IPS-11a (cell line): ENCODE data around the gene MRNIP.
A peak's percentile ranks its signal among the peaks of the same experiment; 100 is the strongest.
"Not testable (repeated sequence)": the region's sequence is repeated elsewhere in the genome, so short reads cannot be mapped to it uniquely, and the experiment has no call there.

ENCODE experiments used
- H3K4me3 ChIP-seq: one replicate; pipeline ENCODE4 v1.5.1; 2013; ENCODE audit warnings: low read depth, low read length, control low read depth

Gene MRNIP

GRCh38 chr5:179872055-179872827, 13.6 kb upstream of the MRNIP start:
- no peak overlapping the region for H3K4me3 ChIP-seq

- not testable (repeated sequence) for H3K4me3 ChIP-seq
Measured at GRCh38 chr5:179871533-179871932, 12.9 kb upstream of the MRNIP start.

- no peak overlapping the region for H3K4me3 ChIP-seq
Measured at GRCh38 chr5:179870952-179871351, 12.3 kb upstream of the MRNIP start.

DNA sequence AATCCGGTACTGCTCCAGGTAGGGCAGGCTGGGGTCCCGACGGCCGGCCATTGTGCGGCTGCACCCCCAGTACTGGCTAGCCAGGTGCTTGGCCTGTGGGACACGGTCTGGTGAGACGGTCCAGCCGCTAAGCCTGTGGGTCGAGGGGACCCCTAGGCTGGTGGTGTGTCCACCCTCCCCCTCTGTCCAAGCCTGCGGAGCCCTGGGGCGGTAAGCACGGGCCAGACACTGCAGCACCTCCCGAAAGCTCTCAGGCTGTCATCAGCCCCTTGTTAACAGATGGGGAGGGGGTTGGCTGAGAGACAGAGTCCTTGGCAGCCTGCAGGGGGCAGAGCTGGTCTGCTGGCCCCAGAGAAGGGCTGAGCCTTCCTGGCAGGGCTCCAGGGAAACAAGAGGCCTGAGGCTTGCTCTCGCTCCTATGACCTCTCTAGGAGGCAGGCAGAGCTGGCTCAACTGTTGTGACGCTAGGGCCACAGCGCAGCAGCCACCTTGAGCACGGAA, 11.8 kb upstream of the MRNIP start:
- H3K4me3 ChIP-seq: no peak overlapping the region

DNA sequence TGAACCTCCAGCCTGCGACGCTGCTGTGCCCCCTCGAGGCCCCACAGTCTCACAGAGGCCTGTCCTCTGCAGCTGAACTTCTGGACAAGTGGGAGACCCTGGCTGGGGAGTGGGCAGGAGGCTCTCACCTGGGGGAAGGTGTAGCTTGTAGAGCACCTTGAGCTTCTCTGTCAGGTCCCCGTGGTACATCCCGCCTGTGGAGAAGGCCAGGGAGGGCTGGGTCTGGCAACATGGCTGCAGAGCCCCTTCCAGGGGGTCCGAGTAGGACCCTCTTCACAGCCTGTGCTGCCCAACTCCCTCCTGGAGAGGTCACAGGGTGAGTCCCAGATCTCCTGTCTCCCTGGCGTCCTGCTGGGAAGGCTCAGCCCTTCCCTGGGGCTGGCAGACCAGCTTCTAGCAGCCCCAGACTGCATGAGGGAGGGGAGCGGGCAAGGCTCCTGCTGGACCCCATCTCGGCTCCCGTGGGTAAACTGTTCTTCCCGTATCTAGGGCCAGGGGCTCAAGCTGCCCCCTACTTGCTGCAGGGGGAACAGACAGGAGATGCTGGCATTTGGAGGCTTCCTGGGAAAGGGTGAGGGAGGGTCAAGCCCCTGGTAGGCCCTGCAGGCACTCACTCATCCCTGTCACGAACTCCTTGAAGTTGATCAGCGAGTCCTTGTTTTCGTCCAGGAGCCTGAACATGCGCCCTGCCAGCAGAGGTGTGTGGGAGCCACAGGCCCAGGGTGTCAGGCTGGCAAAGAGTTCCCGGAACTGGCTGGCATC, 11.2 kb upstream of the MRNIP start:
- no peak overlapping the region for H3K4me3 ChIP-seq

DNA sequence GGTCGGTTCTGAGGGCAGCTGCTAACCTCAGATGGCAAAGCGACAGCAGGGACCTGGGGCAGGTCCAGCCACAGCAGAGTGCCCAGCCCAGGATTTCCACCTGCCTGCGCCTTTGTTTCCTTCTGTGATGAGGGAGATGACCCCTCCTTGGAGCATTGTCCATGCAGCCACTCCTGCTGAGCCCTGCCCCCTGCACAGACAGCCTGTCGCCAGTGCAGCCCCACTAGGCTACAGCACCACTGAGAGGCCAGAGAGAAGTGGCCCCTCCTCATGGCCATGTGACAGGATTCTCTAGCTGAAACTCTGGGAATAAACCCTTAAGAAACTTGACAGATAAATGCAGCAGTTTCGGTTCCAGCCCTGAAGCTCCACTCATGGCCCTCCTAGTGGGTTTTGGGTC, 10.5 kb upstream of the MRNIP start:
- H3K4me3 ChIP-seq: no peak overlapping the region

DNA sequence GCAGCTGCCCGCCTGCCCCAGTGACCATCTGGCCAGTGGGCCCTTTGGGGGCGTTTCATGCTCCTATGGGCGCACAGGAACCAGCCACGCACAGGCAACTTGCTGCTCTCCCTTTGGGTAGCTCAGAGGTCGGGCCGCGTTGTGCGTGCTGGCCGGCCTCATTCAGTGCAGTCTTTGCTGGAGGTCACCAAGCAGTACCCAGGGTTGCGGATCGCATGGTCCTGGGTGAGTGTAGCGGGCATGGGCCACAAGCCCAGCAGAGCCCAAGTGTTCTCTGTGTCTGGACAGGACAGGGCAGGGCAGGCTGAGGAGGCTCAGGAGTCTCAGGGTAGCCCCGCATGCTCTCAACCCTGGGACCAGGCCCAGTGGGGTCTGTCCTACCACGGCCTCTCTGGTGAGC, 9.9 kb upstream of the MRNIP start:
- no peak overlapping the region for H3K4me3 ChIP-seq

DNA sequence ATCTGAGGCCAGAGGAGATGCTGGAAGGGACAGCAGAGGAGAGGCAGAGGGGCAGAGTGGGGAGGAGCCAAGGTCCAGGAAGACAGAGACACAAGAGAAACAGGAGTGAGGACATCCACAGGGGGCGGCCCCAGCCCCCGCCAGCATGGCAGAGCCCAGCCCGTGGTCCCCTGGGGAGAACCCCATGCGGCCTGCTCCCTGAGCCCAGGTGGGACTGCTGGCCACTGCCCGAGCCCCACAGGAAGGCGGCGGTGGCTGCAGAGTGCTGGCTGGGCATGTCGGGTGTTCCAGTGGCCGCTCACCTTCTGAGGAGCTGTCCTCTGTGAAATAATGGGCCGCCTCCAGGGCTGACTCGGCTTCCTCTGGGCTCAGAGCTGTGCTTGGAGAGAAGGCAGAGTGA, 8.9 kb upstream of the MRNIP start:
- no peak overlapping the region for H3K4me3 ChIP-seq

- no peak overlapping the region for H3K4me3 ChIP-seq
Measured at GRCh38 chr5:179867079-179867465, 8.5 kb upstream of the MRNIP start.

DNA sequence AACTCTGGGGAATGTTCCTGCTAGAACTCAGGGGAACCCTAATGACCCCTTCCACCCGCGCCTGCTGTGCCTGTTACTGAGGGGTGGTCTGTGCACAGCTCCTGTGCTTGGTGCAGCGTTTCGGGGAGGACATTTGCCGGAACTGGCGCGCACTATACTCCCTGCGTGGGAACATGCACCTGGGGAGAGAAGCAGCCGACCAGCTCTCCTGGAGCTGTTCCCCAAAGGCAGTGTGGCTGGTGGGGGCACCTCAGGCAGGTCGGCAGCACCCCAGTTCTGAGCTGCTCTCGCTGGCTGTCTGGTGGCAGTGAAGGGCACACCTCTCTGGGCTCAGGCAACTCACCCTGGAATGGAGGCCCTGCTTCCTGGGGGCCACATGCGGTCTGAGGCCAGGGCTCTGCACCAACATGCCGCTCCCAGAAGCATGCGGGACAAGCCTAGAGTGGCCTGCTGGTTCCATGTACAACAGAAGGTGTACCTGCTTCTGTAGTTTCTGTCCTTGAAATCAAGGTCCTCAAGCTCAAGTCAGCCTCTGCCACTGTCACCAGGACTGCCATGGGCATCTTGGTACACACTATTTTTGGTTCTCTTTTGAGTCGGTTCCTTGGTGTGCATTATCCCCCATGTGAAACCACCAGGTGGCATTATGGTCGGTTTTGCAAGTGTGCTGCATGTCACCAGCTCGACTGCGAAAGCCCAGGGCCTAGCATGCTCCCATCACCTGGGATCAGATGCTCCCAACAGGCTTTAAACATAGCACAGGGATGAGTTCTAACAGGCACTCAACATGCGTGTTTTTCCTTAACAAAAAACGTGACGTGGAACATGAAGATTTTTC, 7.8 kb upstream of the MRNIP start:
- no peak overlapping the region for H3K4me3 ChIP-seq

- H3K4me3 ChIP-seq: no peak overlapping the region
Measured at GRCh38 chr5:179865491-179866240, 7.0 kb upstream of the MRNIP start.

DNA sequence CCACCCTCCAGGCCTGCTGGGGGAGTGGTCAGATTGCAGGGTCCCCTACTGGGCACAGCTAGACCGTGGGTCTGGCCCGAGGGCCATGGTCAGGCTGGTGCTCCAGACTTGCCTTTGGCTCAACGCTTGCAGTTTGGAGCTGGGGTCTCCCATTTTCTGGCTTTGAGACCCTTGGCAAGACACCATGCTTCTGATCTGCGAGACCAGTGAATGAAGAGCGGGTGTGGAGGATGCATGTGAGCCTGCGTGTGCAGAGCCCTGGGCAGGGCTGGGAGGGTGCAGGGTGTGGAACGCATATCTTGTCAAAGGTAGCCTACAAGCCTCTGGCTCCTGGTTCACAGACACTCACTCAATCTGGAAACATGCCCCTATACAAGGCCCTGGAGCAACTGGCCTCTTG, 6.1 kb upstream of the MRNIP start:
- H3K4me3 ChIP-seq: no peak overlapping the region

GRCh38 chr5:179863449-179864085, 5.0 kb upstream of the MRNIP start:
- H3K4me3 ChIP-seq: no peak overlapping the region

DNA sequence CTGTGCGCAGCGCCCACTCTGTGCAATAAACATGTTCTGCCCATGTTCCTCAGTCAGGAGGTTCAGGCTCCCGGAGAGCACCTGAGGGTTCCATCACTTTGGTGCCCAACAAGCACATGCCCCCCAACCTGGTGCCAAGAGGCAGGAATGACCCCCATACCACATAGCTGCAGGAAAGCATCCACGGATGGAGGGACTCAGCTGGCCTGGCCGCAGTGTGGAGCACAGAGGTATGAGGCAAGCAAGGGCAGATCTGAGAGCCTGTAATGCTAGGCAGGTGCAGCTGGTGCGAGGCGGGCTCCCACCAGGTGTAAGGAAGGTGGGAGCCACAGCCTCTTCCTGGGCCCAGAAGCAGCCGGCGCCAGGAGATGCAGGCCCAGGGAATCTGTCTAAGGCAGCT, 4.3 kb upstream of the MRNIP start:
- H3K4me3 ChIP-seq: no peak overlapping the region

GRCh38 chr5:179862296-179862695, 3.7 kb upstream of the MRNIP start:
- no peak overlapping the region for H3K4me3 ChIP-seq

- no peak overlapping the region for H3K4me3 ChIP-seq
Measured at GRCh38 chr5:179860301-179860700, 1.7 kb upstream of the MRNIP start.

GRCh38 chr5:179858241-179858585, 404 bp downstream of the MRNIP start:
- peak overlapping the region; percentile 91 for H3K4me3 ChIP-seq

GRCh38 chr5:179854356-179854755, 4.3 kb downstream of the MRNIP start:
- H3K4me3 ChIP-seq: no peak overlapping the region

GRCh38 chr5:179852993-179853547, 5.5 kb downstream of the MRNIP start:
- H3K4me3 ChIP-seq: no peak overlapping the region

- H3K4me3 ChIP-seq: no peak overlapping the region
Measured at GRCh38 chr5:179841621-179842020, 17.0 kb downstream of the MRNIP start.
